Measurements from ENCODE around the gene ATP6V1F.

Gene ATP6V1F

GRCh38 chr7:128884561-128885369, 22.1 kb downstream of the ATP6V1F start:
- Histone ChIP-seq H3K79me2 (ENCODE audit: insufficient read depth, low read length) (no peaks in the 10 kb centered on the region), H2AFZ (ENCODE audit: low read length) (no peak overlapping the region), H3F3A (ENCODE audit: low read depth) (no peaks in the 10 kb centered on the region), H4K20me1 (ENCODE audit: insufficient read depth, low read length, poor library complexity, severe bottlenecking) (no peaks in the 10 kb centered on the region), H3K36me3 (ENCODE audit: insufficient read depth, low read length) (no peaks in the 10 kb centered on the region), H3K4me2 (ENCODE audit: low read depth, low read length, poor library complexity, severe bottlenecking) (no peak overlapping the region), H3K27me3 (ENCODE audit: insufficient read depth, low read length, poor library complexity, severe bottlenecking) (no peaks in the 10 kb centered on the region), H3K9me3 (ENCODE audit: insufficient read depth, low read depth, low read length) (no peaks in the 10 kb centered on the region), H3K4me1 (ENCODE audit: insufficient read depth, low read length, poor library complexity, severe bottlenecking) (no peaks in the 10 kb centered on the region), H3K9me2 (replicated peaks; ENCODE audit: low read depth, low read length) (no peaks in the 10 kb centered on the region), H3K9ac (ENCODE audit: low read depth, low read length, poor library complexity, severe bottlenecking) (no peak overlapping the region), H3K4me3 (ENCODE audit: low read length, poor library complexity, severe bottlenecking) (no peak overlapping the region)
- no peak for TF ChIP-seq CTCF (conservative IDR thresholded peaks at IDR 0.05; ENCODE audit: low read length)
- TF ChIP-seq EZH2phosphoT487 (IDR thresholded peaks at IDR 0.05; ENCODE audit: borderline replicate concordance) = no peak

- Histone ChIP-seq H3K4me2 (ENCODE audit: low read depth, low read length, poor library complexity, severe bottlenecking) (no peak overlapping the region), H3K27me3 (ENCODE audit: insufficient read depth, low read length, poor library complexity, severe bottlenecking) (no peaks in the 10 kb centered on the region), H3F3A (ENCODE audit: low read depth) (no peaks in the 10 kb centered on the region), H3K9ac (ENCODE audit: low read depth, low read length, poor library complexity, severe bottlenecking) (no peak overlapping the region), H3K4me1 (ENCODE audit: insufficient read depth, low read length, poor library complexity, severe bottlenecking) (no peaks in the 10 kb centered on the region), H3K79me2 (ENCODE audit: insufficient read depth, low read length) (no peaks in the 10 kb centered on the region), H3K36me3 (ENCODE audit: insufficient read depth, low read length) (no peaks in the 10 kb centered on the region), H3K9me2 (replicated peaks; ENCODE audit: low read depth, low read length) (no peaks in the 10 kb centered on the region), H3K4me3 (ENCODE audit: low read length, poor library complexity, severe bottlenecking) (no peak overlapping the region), H2AFZ (ENCODE audit: low read length) (no peak overlapping the region), H4K20me1 (ENCODE audit: insufficient read depth, low read length, poor library complexity, severe bottlenecking) (no peaks in the 10 kb centered on the region), H3K9me3 (ENCODE audit: insufficient read depth, low read depth, low read length) (no peaks in the 10 kb centered on the region)
- no peak for TF ChIP-seq CTCF (conservative IDR thresholded peaks at IDR 0.05; ENCODE audit: low read length)
- TF ChIP-seq EZH2phosphoT487 (IDR thresholded peaks at IDR 0.05; ENCODE audit: borderline replicate concordance) = no peak
These were observed 22.9 kb downstream of the ATP6V1F start for GRCh38 chr7:128885370-128886187.

- TF ChIP-seq CTCF (conservative IDR thresholded peaks at IDR 0.05; ENCODE audit: low read length) = no peak
- no peak for TF ChIP-seq EZH2phosphoT487 (IDR thresholded peaks at IDR 0.05; ENCODE audit: borderline replicate concordance)
These were observed 23.9 kb downstream of the ATP6V1F start for GRCh38 chr7:128886391-128887168.

More at GRCh38 chr7:128886391-128887168, 23.9 kb downstream of the ATP6V1F start:
- Histone ChIP-seq H3K4me3 (ENCODE audit: low read length, poor library complexity, severe bottlenecking) (no peak overlapping the region), H3K36me3 (ENCODE audit: insufficient read depth, low read length) (no peaks in the 10 kb centered on the region), H3K9ac (ENCODE audit: low read depth, low read length, poor library complexity, severe bottlenecking) (no peak overlapping the region), H3K9me2 (replicated peaks; ENCODE audit: low read depth, low read length) (no peaks in the 10 kb centered on the region), H3K79me2 (ENCODE audit: insufficient read depth, low read length) (no peaks in the 10 kb centered on the region), H3K27me3 (ENCODE audit: insufficient read depth, low read length, poor library complexity, severe bottlenecking) (no peaks in the 10 kb centered on the region), H3K9me3 (ENCODE audit: insufficient read depth, low read depth, low read length) (no peaks in the 10 kb centered on the region), H2AFZ (ENCODE audit: low read length) (no peak overlapping the region; the same call in 1 of the 2 replicates), H3F3A (ENCODE audit: low read depth) (no peaks in the 10 kb centered on the region), H3K4me1 (ENCODE audit: insufficient read depth, low read length, poor library complexity, severe bottlenecking) (no peaks in the 10 kb centered on the region), H4K20me1 (ENCODE audit: insufficient read depth, low read length, poor library complexity, severe bottlenecking) (no peaks in the 10 kb centered on the region), H3K4me2 (ENCODE audit: low read depth, low read length, poor library complexity, severe bottlenecking) (no peak overlapping the region)

Data from Loucy (cell line).